Forelimb muscle (tissue), 1 donor: Measurements from ENCODE around the gene CAMTA1. TPM values are rescaled to one million over a fixed set of nuclear protein-coding genes. Genes with fewer than 3 reads are reported as not detected.
A peak's percentile ranks its signal among the peaks of the same experiment; 100 is the strongest.

ENCODE experiments used
- DNase-seq: peaks from one replicate; pipeline ENCODE4 v3.0.0-alpha.2; 2013; ENCODE audit warnings: low read depth
- polyA plus RNA-seq: library from polyadenylated mRNA; unstranded; fragments of 120-200 nt; gene quantifications from one replicate; pipeline ENCODE4 v1.2.1, GENCODE V29; 2013; ENCODE audit not compliant: insufficient read length

The CAMTA1 gene
- polyA plus RNA-seq, 1 donor = 43.5 TPM

DNA sequence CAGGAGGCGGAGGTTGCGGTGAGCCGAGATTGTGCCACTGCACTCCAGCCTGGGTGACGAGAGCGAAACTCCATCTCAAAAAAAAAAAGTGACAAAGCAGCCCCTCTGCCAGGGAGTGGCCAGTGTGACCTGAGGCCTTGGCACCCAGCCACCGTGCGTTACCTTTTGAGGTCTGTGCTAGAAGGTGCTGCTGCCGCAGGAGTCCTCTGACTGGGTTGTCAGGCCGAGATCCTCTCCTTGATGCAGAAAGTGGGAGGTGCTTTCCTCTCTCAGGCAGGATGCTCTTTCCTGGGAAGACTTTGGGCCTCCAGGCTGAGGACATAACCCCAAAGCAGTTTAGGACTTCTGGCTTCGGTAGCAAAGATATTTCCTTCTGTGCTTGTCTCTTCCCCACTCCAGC lies 705.3 kb downstream of the CAMTA1 start:
- DNase-seq = no peak

- DNase-seq = no peak
Observed at GRCh38 chr1:7491109-7491817, 706.0 kb downstream of the CAMTA1 start.

- DNase-seq = no peak
Observed at GRCh38 chr1:7491818-7492173, 706.5 kb downstream of the CAMTA1 start.

- peak; percentile 54 for DNase-seq
Observed at GRCh38 chr1:7493711-7494454, 708.6 kb downstream of the CAMTA1 start.

- DNase-seq = no peak
Observed at GRCh38 chr1:7495962-7496361, 710.7 kb downstream of the CAMTA1 start.

DNA sequence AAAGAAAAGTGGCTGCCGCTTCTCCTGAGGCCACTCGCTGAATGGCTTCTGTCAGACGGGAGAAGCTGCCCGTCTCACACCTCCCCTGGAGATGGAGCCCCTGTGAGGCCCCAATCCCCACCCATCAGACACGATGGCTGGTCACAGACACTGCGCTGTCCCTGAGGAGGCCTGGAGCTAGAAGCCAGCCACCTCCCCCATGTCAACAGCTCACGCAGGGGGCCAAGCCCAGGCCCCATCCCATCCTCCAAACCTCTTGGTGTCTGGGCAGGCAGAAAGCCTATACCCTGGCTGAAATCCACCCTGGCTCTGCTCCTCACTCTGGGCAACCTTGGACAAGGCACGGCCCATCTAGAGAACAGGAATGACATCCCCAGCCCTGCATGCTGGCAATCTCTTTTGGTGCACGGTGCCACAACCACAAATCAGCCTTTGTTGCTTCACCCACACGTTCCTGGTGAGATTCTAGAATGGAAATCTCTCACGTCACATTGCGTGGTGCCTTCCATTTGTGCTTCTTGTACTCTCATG lies 711.9 kb downstream of the CAMTA1 start:
- DNase-seq = no peak

DNA sequence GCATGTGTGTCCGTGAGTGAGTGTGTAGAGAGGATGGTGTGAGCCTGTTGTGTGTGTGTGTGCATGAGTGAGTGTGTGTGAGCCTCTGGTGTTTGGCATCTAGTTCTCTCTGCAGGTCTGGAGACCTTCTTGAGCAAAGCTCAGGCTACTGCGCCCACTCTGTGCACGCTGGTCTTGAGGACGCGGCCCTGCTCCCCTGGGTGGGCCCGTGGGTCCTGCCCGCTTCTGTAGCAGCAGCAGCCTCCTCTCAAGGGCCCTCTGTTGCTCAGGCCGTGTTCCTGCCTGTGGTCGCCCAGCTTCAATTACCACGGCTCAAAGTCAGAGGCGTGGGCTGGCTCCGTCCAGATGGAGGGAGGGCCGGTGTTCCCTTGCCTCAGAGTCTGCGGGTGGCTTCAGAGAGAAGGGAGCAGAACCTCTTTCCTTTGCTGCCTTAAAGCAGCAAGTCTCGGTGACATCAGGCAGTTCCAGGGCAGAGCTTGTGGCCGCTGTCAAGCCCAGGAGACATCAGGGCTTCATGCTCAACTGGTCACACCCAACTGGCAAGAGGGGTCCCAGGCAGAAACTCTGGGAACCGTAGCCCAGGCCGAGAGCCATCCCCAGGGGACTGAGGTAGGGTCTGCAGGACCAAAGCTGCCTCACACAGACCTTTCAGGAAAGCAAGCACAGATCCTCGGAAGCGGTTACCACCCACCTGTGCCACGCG lies 715.3 kb downstream of the CAMTA1 start:
- DNase-seq = no peak

- DNase-seq = no peak
Observed at GRCh38 chr1:7501084-7501491, 715.8 kb downstream of the CAMTA1 start.

- no peak for DNase-seq
Observed at GRCh38 chr1:7501723-7502603, 716.7 kb downstream of the CAMTA1 start.

DNA sequence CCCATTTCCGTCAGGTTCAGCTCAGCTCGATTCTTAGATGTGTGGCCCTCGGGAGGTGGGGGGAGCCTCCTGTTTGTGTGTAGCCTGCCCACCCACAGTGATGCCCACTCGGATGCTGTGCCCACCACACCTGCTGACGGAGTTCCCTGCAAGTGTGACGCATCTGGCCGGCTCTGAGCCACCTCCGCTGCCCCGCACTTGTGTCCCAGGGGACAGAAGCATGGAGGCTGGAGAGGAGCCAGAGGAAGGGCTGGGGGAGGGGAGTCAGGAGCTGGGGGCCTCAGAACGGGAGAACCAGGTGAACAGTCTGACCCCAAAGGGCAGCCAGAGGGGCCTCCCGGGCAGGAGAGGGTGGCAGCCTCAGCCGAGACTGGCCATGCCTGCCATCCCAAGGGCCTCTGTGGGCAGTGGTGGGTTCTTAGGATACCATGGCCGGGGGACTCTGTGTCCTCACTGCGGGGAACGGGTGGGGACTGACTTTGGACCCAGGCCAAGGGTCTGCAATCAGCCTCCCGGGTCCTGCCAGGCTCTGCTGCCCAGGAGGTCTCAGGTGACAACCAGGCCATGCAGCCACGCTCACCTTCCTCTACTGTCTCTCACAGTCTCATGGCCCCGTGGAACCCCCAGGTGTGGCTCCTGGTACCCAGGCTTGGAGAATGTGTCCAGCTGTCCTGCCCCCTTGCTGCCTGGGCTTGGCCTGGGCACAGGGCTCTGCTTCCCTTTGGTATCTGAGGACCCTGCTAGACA lies 718.6 kb downstream of the CAMTA1 start:
- no peak for DNase-seq

GRCh38 chr1:7504438-7504720 lies 719.1 kb downstream of the CAMTA1 start:
- DNase-seq = no peak

GRCh38 chr1:7505094-7505770 lies 720.0 kb downstream of the CAMTA1 start:
- DNase-seq = no peak

DNA sequence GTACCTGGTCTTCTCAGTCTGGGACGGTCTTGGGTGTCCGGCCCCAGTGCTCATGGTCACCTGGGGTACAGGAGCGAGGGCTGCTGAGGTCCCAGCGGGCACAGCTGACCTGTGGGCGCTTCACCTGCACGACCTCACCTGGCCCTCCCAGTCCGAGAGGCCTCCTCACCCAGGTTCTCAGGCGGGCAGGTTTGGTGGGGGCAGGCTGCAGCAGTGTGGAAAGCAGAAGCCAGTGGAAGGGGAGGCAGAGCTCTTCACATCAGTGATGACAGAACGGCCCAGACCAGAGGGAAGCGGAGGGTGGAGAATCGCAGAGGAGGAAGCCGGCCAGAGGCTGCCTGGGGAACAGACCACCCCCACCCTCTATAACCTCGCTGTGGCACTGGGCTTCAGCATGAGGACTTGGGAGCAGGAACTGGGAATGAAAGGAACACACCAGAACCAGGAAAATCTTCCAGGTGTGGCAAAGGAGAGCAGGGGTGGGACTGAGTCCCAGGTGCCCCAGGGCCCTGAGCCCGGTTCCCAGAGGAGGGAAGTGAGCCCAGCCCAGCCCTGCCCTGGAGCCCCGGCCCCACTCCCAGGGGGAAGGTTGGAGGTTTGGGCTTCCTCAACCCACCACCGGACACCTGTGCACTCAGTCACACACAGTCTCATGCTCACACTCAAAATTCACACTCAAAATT lies 720.7 kb downstream of the CAMTA1 start:
- DNase-seq = no peak

DNA sequence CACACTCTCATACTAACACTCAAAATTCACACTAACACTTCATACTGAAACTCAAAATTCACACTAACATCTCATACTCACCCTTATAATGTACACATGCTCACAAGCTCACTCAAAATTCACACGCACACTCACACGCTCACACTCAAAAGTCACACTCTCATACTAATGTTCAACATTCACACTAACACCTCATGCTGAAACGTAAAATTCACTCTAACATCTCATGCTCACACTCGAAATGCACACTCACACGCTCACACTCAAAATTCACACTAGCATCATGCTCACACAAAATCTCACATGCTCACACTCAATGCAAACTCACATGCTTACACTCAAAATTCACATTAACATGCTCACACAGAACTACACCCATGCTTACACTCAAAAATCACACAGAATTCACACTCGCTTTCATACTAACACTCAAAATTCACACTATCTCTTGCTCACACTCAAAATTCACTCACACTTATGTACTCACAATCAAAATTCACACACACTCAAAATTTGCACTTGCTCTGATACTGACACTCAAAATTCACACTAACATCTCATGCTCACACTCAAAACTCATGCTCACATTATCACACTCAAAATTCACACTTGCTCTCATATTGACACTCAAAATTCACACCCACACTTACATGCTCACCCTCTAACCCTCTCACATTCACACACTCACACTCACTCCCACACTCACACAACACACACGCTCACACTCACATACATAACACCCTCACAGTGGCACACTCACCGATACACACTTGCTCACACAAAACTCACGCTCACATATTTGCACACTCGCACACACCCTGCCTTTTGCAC lies 721.4 kb downstream of the CAMTA1 start:
- DNase-seq = no peak

- no peak for DNase-seq
Observed at GRCh38 chr1:7507285-7508019, 722.2 kb downstream of the CAMTA1 start.

- no peak for DNase-seq
Observed at GRCh38 chr1:7508052-7508933, 723.0 kb downstream of the CAMTA1 start.

- DNase-seq = no peak
Observed at GRCh38 chr1:7508934-7509519, 723.8 kb downstream of the CAMTA1 start.
